ENCODE measurements around the gene SHISA8.
"Not testable (repeated sequence)": the region's sequence is repeated elsewhere in the genome, so short reads cannot be mapped to it uniquely, and the experiment has no call there.

The SHISA8 gene

GRCh38 chr22:41949297-41949965 lies 34.6 kb upstream of the SHISA8 start:
- TF ChIP-seq, protein P1, sequence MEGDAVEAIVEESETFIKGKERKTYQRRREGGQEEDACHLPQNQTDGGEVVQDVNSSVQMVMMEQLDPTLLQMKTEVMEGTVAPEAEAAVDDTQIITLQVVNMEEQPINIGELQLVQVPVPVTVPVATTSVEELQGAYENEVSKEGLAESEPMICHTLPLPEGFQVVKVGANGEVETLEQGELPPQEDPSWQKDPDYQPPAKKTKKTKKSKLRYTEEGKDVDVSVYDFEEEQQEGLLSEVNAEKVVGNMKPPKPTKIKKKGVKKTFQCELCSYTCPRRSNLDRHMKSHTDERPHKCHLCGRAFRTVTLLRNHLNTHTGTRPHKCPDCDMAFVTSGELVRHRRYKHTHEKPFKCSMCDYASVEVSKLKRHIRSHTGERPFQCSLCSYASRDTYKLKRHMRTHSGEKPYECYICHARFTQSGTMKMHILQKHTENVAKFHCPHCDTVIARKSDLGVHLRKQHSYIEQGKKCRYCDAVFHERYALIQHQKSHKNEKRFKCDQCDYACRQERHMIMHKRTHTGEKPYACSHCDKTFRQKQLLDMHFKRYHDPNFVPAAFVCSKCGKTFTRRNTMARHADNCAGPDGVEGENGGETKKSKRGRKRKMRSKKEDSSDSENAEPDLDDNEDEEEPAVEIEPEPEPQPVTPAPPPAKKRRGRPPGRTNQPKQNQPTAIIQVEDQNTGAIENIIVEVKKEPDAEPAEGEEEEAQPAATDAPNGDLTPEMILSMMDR (IDR thresholded peaks at IDR 0.05) = no peak
- DNase-seq (ENCODE audit: low spot score) = no peak
- no peak overlapping the region for H3K4me3 ChIP-seq

GRCh38 chr22:41948928-41949296 lies 34.0 kb upstream of the SHISA8 start:
- DNase-seq (ENCODE audit: low spot score); H3K4me3 ChIP-seq; H3K27ac ChIP-seq: not testable (repeated sequence)

More at GRCh38 chr22:41949297-41949965, 34.6 kb upstream of the SHISA8 start:
- no peak overlapping the region for H3K27ac ChIP-seq

DNA sequence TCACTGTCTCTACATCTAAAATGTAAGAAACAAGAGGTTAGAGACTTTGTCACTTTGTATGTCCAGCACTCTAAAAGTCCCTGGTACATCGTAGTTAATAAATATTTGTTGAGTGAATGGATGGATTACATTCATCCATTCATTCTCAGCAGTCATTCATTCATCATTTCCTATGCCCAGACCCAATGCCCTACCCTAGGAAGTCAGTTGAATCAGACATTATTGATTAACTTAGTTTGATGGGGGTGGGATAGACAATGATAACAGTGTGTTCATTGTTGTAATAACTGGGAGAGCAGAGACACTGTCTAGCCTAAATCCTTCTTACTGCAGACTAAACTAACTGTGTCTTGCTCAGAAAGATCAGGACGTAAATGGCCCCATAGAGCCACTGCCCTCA lies 33.3 kb upstream of the SHISA8 start:
- DNase-seq (ENCODE audit: low spot score) = no peak
- no peak overlapping the region for H3K27ac ChIP-seq
- TF ChIP-seq, protein P1 (IDR thresholded peaks at IDR 0.05) = no peak
- no peak overlapping the region for H3K4me3 ChIP-seq

DNA sequence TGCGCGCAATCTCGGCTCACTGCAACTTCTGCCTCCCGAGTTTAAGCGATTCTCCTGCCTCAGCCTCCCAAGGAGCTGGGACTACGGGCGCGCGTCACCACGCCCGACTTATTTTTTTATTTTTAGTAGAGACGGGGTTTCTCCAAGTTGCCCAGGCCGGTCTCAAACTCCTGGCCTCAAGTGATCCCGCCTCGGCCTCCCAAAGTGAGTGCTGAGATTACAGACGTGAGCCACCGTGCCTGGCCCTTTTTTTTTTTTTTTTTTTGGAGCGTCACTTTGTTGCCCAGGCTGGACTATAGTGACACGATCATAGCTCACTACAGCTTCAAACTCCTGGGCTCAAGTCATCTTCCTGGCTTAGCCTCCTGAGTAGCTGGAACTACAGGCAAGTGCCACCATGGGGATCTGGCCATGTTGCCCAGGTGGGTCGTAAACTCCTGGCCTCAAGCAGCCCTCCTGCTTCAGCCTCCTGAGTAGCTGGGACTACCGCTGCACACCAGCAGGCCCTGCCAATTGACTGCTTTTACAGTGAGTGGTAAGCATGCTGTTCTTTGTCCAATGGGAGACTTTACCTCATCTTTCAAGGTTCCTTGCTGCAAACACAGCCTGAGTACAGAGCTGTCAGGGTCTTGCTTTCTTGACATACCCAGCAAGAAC lies 32.7 kb upstream of the SHISA8 start:
- TF ChIP-seq, protein P1 (IDR thresholded peaks at IDR 0.05) = no peak
- Histone ChIP-seq H3K27ac (no peak overlapping the region), H3K4me3 (peak overlapping the region; percentile 74)
- DNase-seq (ENCODE audit: low spot score) = no peak

DNA sequence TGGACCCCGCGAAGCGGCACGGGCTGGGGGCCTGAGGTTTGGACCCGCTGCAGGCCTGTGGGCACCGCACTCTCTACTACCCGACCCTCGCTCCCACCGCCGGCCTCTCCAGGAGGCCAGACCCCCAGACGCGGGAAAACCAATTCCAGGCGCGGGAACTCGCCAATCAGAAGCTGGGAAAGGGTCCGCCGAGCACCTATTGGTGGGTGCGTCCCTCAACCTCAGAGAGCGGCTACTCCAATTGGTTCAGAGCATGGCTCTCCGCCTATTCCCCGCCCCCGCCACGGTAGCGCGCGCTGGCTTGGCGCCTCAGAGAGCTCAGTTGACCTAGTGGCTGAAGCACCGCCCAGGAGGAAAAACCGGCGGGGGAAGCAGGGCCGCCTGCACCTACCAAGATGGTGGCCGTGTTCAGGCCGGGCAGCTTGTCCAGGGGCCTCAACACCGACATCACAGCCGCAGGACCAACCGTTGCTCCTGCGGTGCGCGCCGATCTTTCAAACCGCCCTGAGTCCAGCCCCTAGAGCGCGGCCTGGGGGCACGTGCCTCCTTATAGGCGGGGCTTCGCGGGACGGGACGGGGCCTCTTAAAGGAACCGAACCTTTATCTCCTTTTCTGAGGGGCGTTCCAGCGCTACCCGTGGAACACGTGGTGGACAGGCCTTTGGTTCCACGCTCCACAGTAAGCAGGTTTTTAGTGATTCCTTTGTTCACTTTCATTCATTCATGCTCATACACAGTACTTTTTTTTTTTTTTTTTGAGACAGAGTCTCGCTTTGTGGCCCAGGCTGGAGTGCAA lies 32.0 kb upstream of the SHISA8 start, which contains the start of gene CENPM:
Gene CENPM, minus strand, starts transcription at position 524 of the 795 bp plus-strand sequence. Its CDS starts 76 bp downstream, at position 448.
- peak; percentile 90 for DNase-seq (ENCODE audit: low spot score)
- Histone ChIP-seq H3K27ac (peak within 1 kb of the TSS in 1 of 2 donors; percentile 33), H3K4me3 (peak within 1 kb of the TSS; percentile 74)
- TF ChIP-seq, protein P1 (IDR thresholded peaks at IDR 0.05) = no peak

GRCh38 chr22:41943661-41944209 lies 28.9 kb upstream of the SHISA8 start:
- DNase-seq (ENCODE audit: low spot score) = no peak
- H3K27ac ChIP-seq = no peak overlapping the region
- TF ChIP-seq, protein P1 (IDR thresholded peaks at IDR 0.05) = no peak
- no peak overlapping the region for H3K4me3 ChIP-seq
